ENCODE results near the gene ASTN2.

The ASTN2 gene

DNA sequence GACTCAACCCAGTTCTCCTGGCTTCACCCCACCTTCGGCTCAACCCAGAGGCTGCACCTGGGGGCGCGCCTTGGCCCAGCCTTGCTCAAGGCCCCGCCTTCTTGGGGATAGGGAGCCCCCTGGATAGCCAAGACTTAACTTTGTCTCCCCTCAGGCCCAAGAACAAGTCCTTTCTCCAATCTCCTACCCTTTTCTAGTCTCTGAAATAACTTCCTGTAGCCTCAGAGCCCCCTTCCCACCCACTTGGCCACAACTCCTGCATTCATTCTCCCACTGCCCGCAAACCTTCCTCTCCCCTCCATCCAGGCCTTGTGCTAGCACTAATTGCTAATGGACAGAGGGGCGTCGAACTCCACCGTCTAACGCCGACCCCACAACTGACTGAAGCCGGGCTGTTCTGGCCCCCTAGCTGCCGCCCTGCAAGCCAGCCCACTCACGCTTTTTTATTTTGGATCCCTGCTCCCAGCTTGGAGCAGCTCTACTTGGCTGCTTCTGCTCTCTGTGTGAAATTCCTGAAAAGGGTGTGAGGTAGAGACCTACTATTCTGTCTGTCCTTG lies 579 bp upstream of the ASTN2 start:
- no peak for DNase-seq (ENCODE audit: low read depth)

GRCh38 chr9:117414220-117414905 lies 494 bp downstream of the ASTN2 start:
- no peak for DNase-seq (ENCODE audit: low read depth)

- no peak for DNase-seq (ENCODE audit: low read depth)
Measured at GRCh38 chr9:117413346-117414219, 1.3 kb downstream of the ASTN2 start.

DNA sequence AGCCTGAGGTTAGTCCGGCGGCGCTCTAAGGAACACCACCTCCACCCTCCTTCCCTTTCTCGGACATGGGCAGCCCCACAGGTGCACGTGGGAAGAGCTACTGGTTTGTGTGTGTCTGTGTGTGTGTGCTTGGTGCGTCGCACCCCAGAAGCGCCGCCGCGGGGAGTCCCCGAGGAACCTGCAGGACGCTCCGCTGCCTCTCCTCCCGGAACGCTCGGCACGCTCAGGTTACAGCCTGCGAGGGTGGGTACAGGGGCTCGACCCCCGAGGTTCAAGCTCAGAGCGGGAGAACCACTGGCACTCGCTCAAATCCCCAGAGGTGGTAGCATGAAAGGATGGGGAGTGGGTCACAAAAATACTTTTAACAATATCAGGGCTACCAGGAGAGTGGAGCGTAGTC lies 2.0 kb downstream of the ASTN2 start:
- DNase-seq (ENCODE audit: low read depth) = no peak

- no peak for DNase-seq (ENCODE audit: low read depth)
Measured at GRCh38 chr9:117412006-117412715, 2.7 kb downstream of the ASTN2 start.

DNA sequence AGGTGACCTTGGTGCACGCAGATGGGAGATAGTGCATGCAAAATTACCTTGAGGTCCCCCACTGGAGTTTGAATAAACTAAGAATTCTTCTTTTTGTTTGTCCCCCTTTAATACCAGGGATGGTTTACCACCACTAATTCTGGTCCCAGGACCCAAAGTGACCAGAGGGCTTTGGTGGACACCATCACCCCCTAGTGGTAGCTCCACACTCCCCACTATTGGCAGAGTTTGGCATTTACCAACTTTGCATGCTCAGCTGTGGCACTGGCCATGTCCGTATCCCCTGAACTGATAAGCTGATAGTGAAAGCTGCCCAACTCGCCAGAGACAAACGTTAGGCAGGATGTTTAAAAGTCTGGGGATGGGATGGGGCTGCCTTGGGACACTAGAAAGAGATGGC lies 3.3 kb downstream of the ASTN2 start:
- no peak for DNase-seq (ENCODE audit: low read depth)

GRCh38 chr9:117409321-117409720 lies 5.5 kb downstream of the ASTN2 start:
- no peak for DNase-seq (ENCODE audit: low read depth)

DNA sequence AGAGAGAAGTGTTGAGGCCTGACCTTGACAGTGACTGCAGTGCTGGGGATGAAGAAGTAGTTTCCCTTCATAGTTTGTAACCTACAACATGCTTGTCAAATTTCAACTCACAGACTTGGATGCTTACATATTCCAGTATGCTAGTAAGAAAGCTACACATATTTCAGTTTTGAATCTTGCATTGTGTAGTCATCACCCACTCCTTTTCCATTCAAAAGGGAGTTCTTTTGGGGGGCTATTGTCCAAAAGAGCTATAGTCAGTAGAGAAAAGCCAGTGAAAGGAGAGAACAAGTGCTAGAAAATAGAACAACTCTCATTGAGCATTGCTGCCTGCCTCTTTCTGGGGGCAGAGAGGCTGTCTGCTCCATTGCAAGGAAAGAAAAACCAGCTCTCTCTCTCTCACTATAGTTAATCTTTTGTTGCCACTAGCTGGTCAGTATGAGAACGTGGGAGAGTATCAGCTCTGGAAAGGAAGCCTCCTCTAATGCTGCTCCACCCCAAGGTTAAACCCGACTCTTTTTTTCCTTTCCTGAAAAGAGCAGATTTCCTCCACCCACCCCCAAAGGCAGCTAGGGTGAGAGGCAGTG lies 7.3 kb downstream of the ASTN2 start:
- no peak for DNase-seq (ENCODE audit: low read depth)

DNA sequence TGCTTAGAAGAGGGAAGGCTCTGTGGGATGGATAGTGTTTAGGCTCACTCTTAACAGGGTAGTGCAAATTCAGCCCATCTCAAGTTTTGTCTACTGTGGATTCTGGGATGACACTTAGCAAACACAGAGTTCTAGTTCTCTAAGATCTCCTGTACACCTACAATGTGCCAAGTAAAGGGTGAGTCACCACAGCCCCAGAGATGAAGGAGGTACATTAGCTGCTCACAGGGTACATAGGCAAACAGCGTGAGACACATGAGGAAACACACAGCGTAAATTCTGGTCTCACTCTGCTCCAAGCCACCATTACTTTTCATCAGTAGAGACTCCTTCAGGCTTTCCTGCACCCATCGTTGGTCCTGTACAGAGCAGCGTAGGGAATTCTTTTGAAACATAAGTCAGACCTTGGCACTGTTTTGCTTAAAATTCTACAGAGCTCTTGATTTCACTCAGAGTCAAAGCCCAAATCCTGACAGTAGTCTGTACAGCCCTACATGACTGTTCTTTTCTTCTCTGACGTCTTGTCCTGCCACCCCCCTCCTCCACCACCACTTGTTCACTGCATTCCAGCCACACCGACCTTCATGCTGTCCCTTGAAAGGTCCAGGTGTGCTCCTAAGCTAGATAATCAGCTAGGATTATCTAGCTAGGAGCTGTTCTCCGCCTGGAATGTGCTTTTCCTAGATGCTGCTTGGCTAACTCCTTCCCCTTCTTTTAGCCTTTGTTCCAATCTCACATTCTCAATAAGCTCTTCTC lies 8.7 kb downstream of the ASTN2 start:
- DNase-seq (ENCODE audit: low read depth) = no peak

DNA sequence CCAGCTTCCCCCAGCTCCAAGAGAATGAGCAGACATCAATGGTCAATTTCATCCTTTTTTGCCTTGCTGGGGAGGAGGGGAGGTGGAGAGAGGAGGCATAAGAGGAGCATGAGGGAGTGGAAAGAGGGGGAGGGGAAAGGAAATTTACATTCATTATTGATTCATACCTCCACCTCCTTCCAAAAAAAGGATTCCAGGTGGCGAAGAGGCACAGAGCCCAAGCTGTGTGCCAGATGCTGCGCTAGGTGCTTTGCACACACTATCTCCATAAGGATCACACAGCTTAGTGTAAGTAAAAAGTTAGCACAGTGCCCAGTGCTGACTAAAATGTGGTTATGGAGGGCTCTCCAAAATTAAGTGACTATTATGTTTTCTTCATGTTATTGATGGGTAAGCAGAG lies 11.0 kb downstream of the ASTN2 start:
- DNase-seq (ENCODE audit: low read depth) = no peak

GRCh38 chr9:117403403-117403811 lies 11.4 kb downstream of the ASTN2 start:
- DNase-seq (ENCODE audit: low read depth) = no peak

- DNase-seq (ENCODE audit: low read depth) = no peak
Measured at GRCh38 chr9:117400171-117400570, 14.7 kb downstream of the ASTN2 start.

DNA sequence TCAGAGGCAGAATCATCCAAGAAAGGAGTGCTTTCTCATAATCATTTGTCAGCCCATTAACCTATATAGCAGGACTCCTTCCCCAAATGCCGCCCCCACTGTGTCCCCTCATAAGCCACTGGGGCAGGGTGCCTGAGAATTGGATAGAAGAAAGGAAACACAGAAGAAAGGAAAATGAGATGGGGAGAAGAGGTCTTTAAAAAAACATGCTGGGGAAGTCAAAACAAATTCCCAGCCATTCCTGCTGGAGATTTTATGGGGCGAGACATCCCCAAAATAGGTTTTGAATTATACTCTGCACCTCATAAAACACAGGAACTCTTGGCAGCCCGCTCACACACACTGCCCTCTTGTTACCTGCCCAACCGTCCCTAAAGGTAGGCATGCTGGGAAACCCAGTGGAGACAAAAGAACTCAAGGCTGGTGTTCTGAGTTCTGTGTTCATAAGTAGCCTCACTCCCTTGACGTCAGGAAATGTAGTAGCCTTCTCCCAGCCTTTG lies 19.7 kb downstream of the ASTN2 start:
- DNase-seq (ENCODE audit: low read depth) = no peak

DNA sequence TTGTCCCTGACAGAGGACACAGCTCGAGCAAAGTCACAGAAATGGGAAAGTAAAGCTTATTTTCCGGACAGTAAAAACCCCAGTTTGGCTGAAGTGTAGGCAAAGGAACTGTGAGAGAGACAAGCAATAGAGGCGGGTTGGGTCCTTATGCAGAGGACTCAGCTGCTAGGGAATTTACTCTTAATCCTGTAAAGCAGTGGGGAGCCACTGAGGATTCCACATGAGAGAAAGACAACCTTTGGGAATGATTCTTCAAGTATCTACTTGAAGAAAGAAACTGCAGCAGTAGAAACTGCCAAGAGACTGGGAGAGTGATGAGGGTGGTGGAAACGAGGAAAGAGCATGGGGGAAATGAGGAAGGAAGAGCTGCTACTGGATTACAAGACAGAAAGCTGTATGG lies 20.2 kb downstream of the ASTN2 start:
- DNase-seq (ENCODE audit: low read depth) = no peak

DNA sequence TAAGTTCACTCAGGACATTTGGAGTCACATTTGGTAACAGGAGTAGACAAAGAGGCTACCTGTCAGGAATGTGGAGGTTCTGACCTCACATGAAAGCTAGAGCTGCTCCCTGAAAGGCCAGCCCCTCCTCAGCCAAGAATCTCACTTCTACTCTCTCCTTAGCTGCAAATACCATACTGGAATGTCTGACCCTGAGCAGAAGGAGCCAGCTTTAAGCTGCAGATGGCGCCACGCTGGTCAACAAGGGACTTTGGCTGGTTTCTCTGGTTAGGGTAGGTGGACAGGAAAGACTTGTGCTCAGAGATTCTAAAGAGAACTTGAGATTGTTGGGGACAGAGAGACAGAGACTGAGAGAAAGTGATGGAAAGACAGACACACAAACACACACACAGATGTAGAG lies 21.9 kb downstream of the ASTN2 start:
- no peak for DNase-seq (ENCODE audit: low read depth)

DNA sequence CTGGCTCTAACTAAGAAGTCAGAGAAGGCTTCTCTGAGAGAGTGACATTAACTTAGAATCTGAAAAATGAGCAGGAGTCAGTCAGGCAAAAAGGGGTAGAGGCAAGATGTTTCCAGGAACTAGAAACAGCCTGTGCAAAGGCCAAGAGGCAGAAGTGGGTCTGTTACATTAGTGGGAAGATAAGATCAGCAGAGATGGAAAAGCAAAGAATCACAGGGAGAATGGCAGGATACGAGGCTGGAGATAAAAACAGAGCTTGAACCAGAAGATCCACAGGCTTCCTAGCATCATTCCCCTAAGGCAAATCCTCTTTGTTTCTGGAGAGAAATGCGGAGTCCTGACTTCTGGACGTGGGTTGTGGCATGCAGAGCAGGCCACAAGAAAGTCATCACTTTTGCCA lies 27.4 kb downstream of the ASTN2 start:
- no peak for DNase-seq (ENCODE audit: low read depth)

GRCh38 chr9:117379341-117379740 lies 35.5 kb downstream of the ASTN2 start:
- DNase-seq (ENCODE audit: low read depth) = no peak

DNA sequence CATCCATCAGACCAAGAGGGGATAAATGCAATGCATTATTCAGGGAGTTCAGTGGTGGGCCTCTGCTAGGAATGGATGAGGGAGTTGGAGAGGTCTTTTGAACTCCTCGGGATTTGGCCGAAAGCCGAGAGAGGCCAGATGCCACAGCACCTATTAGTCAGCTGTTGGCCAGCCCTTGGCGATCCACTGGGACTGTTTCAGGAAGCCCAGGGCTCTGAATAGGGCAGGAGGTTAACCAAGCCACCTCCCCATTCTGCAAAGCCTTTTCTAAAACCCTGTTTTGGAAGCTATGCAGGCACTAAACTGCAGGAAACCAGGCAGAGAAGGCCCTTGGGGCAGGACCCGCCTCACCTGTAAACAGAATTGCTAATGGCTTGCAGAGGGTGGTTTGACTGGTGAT lies 37.8 kb downstream of the ASTN2 start:
- DNase-seq (ENCODE audit: low read depth) = no peak

- no peak for DNase-seq (ENCODE audit: low read depth)
Measured at GRCh38 chr9:117375956-117376355, 38.9 kb downstream of the ASTN2 start.

GRCh38 chr9:117374076-117374725 lies 40.7 kb downstream of the ASTN2 start:
- DNase-seq (ENCODE audit: low read depth) = no peak

Measured in activated T-cell treated with anti-CD3 and anti-CD28 coated beads for 48 hours (primary cell).